Endodermal cell (in vitro differentiated cells): ENCODE results near the gene GNAI3. TPM values are rescaled to one million over a fixed set of nuclear protein-coding genes. Genes with fewer than 3 reads are reported as not detected.

Source experiments
- DNase-seq: peaks from one replicate; pipeline ENCODE4 v3.0.0-alpha.2; 2017
- H3K27ac ChIP-seq: 2 replicates; pipeline ENCODE4 v1.5.1; 2013; ENCODE audit warnings: mild to moderate bottlenecking, low read depth, low read length, moderate library complexity
- H3K27me3 ChIP-seq: 2 replicates; pipeline ENCODE4 v1.6.1; 2013; ENCODE audit warnings: mild to moderate bottlenecking, low read length, moderate library complexity; ENCODE audit not compliant: insufficient read depth, control insufficient read depth, poor library complexity, severe bottlenecking
- H3K36me3 ChIP-seq: 2 replicates; pipeline ENCODE4 v1.7.0; 2013; ENCODE audit warnings: mild to moderate bottlenecking, low read length, moderate library complexity; ENCODE audit not compliant: control insufficient read depth, insufficient read depth
- H3K4me1 ChIP-seq: one replicate; pipeline ENCODE4 v1.7.0; 2013; ENCODE audit warnings: low read length; ENCODE audit not compliant: control insufficient read depth, insufficient read depth
- H3K4me3 ChIP-seq: 2 replicates; pipeline ENCODE4 v1.5.1; 2013; ENCODE audit warnings: mild to moderate bottlenecking, low read length, moderate library complexity
- H3K9ac ChIP-seq: 2 replicates; pipeline ENCODE4 v1.6.1; 2013; ENCODE audit warnings: mild to moderate bottlenecking, low read length, moderate library complexity; ENCODE audit not compliant: poor library complexity, severe bottlenecking; ENCODE audit errors: extremely low read depth
- H3K9me3 ChIP-seq: 2 replicates; pipeline ENCODE4 v1.6.1; 2013; ENCODE audit warnings: mild to moderate bottlenecking, low read length, moderate library complexity; ENCODE audit not compliant: control insufficient read depth
- H3K27ac Mint-ChIP-seq: 2 replicates; pipeline ENCODE4 v1.8.0; 2020; ENCODE audit warnings: mixed read lengths
- H3K27me3 Mint-ChIP-seq: 2 replicates; pipeline ENCODE4 v1.8.0; 2021; ENCODE audit warnings: mild to moderate bottlenecking, mixed read lengths; ENCODE audit not compliant: insufficient read depth
- H3K36me3 Mint-ChIP-seq: 2 replicates; pipeline ENCODE4 v1.8.0; 2020; ENCODE audit warnings: low read depth, mixed read lengths
- H3K4me1 Mint-ChIP-seq: 2 replicates; pipeline ENCODE4 v1.8.0; 2020; ENCODE audit warnings: mixed read lengths
- H3K4me3 Mint-ChIP-seq: 2 replicates; pipeline ENCODE4 v1.8.0; 2020; ENCODE audit warnings: mild to moderate bottlenecking, moderate library complexity, mixed read lengths
- H3K9me3 Mint-ChIP-seq: 2 replicates; pipeline ENCODE4 v1.8.0; 2020; ENCODE audit warnings: mild to moderate bottlenecking, mixed read lengths
- WGBS, 2 experiments: methylation state at CpG; one replicate each; pipeline versions ENCODE4 v1.1.5 to v1.1.7; 2013; ENCODE audit warnings: missing lambda C conversion rate in 2 of 2, mixed read lengths in 1 of 2; ENCODE audit not compliant: insufficient coverage in 1 of 2, insufficient read length in 1 of 2; 5-methylcytosine and 5-hydroxymethylcytosine counted together
- total RNA-seq, 2 donors: library from RNA; stranded (reverse); fragmentation: NEBNext Ultra II Directional in 1 of 2; extraction: Animal tissue kit (Norgen Biotek cat#: 25700) in 1 of 2; gene quantifications; 2 replicates in 1 of 2; 3 replicates in 1 of 2; pipeline ENCODE4 v1.2.1, GENCODE V29; 2021
- TF ChIP-seq, protein P1 (sequence below): fragments of 200-600 bp; sonication (generic); conservative IDR thresholded peaks from 2 replicates; pipeline ENCODE4 v1.5.0; 2021; ENCODE audit warnings: antibody characterized with exemption, mild to moderate bottlenecking

GNAI3 gene
- total RNA-seq, 2 donors from 2014 or later = 10.1 to 10.9 TPM

DNA sequence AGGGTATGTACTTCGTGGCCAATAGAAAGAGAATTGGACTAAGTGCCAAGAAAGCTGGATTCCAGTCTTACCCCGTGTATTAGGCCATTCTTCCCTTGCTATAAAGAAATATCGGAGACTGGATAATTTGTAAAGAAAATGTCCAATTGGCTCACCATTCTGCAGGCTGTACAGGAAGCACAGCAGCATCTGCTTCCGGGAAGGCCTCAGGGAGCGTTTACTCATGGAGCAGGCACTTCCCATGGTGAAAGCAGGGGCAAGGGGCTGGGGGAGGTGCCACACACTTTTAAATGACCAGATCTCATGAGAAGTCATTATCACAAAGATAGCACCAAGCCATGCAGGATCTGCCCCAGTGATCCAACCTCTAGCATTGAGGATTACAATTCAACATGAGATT is 31.1 kb upstream of the GNAI3 start:
- peaks cover 29% of the 10 kb centered on the region for H3K27me3 Mint-ChIP-seq
- no peak overlapping the region for H3K9ac ChIP-seq
- TF ChIP-seq, protein P1, sequence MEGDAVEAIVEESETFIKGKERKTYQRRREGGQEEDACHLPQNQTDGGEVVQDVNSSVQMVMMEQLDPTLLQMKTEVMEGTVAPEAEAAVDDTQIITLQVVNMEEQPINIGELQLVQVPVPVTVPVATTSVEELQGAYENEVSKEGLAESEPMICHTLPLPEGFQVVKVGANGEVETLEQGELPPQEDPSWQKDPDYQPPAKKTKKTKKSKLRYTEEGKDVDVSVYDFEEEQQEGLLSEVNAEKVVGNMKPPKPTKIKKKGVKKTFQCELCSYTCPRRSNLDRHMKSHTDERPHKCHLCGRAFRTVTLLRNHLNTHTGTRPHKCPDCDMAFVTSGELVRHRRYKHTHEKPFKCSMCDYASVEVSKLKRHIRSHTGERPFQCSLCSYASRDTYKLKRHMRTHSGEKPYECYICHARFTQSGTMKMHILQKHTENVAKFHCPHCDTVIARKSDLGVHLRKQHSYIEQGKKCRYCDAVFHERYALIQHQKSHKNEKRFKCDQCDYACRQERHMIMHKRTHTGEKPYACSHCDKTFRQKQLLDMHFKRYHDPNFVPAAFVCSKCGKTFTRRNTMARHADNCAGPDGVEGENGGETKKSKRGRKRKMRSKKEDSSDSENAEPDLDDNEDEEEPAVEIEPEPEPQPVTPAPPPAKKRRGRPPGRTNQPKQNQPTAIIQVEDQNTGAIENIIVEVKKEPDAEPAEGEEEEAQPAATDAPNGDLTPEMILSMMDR = no peak
- no peak for DNase-seq
- H3K36me3 ChIP-seq = no peaks in the 10 kb centered on the region
- no peaks in the 10 kb centered on the region for H3K36me3 Mint-ChIP-seq
- WGBS, 2 experiments = 84 to 89% methylated on average over 5 of the region's 5 CpGs
- H3K4me3 ChIP-seq = no peak overlapping the region
- H3K4me1 ChIP-seq = no peaks in the 10 kb centered on the region
- peaks cover 6% of the 10 kb centered on the region for H3K27me3 ChIP-seq
- H3K27ac Mint-ChIP-seq = no peak overlapping the region
- no peak overlapping the region for H3K4me3 Mint-ChIP-seq
- no peak overlapping the region for H3K27ac ChIP-seq
- no peaks in the 10 kb centered on the region for H3K4me1 Mint-ChIP-seq
- no peaks in the 10 kb centered on the region for H3K9me3 ChIP-seq
- no peaks in the 10 kb centered on the region for H3K9me3 Mint-ChIP-seq

DNA sequence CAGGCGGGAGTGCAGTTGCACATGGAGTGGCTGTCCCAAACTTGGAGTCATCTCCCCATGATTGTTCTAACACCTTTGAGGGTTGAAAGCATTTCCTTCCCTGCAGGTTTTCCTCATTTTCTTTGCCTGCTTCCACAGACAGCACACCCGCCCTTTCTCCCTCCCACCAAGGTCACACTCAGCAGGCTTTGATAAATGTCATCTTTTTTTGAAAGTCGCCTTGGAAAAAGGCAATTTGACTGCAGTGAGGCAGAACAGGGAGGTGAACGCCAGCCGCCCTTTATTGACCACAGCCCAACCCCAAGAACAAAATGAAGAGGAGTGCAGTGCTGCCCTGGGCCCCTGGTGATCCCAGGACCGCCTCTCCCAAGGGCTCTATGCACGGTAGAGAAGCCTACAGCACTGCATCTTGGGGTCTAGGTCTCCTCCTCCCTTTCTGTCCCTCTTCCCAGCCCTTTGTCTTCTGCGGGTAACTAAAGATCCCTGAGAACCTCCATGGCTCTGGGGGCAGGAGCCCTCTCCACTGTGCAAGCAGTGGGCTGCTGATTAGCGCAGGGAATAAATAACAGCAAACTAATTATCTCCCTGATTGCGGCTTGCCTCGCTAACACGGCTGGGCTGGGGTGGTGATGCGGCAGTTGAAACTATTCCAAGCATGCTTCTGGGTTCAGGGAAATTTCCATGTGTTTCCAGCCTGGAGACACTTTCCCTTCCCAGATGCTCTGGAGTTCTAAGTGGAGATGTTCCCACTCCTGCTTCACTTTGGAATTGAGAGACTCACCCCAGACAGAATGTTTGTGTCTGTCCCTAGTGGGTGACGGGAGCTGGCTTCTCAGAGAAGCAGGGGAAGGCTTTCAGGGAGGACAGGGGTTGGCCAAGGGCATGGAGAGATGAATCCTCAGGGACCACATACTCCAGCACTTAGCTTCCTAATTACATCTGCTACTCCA is 27.1 kb upstream of the GNAI3 start:
- Mint-ChIP-seq H3K36me3 (no peaks in the 10 kb centered on the region), H3K4me3 (no peak overlapping the region), H3K27me3 (peaks cover 18% of the 10 kb centered on the region), H3K4me1 (no peaks in the 10 kb centered on the region), H3K9me3 (peaks cover 5% of the 10 kb centered on the region), H3K27ac (no peak overlapping the region)
- Histone ChIP-seq H3K9me3 (no peaks in the 10 kb centered on the region), H3K4me1 (no peaks in the 10 kb centered on the region), H3K36me3 (no peaks in the 10 kb centered on the region), H3K27ac (no peak overlapping the region), H3K4me3 (no peak overlapping the region), H3K9ac (no peak overlapping the region), H3K27me3 (no peaks in the 10 kb centered on the region)
- no peak for DNase-seq
- 85 to 90% methylated on average over 9 to 14 of the region's 14 CpGs for whole genome bisulfite sequencing, 2 experiments
- TF ChIP-seq, protein P1 = no peak

DNA sequence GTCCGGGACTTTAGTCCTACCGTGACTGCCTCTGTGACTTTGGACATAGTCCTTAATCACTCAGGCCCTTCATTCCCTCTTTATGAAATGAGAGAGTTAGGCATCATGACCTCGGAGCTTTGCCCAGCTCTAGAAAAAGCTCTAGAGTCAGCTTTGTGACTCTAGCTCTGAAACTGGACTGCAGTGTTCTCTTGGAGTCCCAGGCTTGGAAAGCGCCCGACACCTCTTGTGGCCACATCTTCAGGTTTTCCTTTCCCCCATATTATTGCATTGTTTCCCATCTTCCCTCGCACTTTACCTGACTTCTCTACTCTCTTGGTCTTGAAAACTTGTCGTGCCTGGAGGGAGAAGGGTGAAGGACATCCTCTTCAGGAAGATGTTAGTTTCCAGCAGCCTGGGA is 26.4 kb upstream of the GNAI3 start:
- Histone ChIP-seq H3K4me3 (no peak overlapping the region), H3K27me3 (no peaks in the 10 kb centered on the region), H3K9me3 (no peaks in the 10 kb centered on the region), H3K4me1 (no peaks in the 10 kb centered on the region), H3K36me3 (no peaks in the 10 kb centered on the region), H3K27ac (no peak overlapping the region), H3K9ac (no peak overlapping the region)
- no peak overlapping the region for H3K27ac Mint-ChIP-seq
- H3K4me1 Mint-ChIP-seq = no peaks in the 10 kb centered on the region
- H3K4me3 Mint-ChIP-seq = no peak overlapping the region
- peaks cover 20% of the 10 kb centered on the region for H3K27me3 Mint-ChIP-seq
- no peak for DNase-seq
- no peaks in the 10 kb centered on the region for H3K36me3 Mint-ChIP-seq
- H3K9me3 Mint-ChIP-seq = peaks cover 5% of the 10 kb centered on the region
- 92 to 93% methylated on average over 4 to 7 of the region's 7 CpGs for WGBS, 2 experiments
- TF ChIP-seq, protein P1 = no peak
